H9 (cell line): ENCODE results near the gene ISL1. TPM values are rescaled to one million over a fixed set of nuclear protein-coding genes. Genes with fewer than 3 reads are reported as not detected.

Experiments used
- DNase-seq: peaks from one replicate; pipeline ENCODE4 v3.0.0-alpha.2; 2017
- H2AFZ ChIP-seq: one replicate; pipeline ENCODE4 v1.6.1; 2013; ENCODE audit warnings: mild to moderate bottlenecking, low read length, control low read depth, moderate library complexity
- H2AK5ac ChIP-seq: 2 replicates; pipeline ENCODE4 v1.6.1; 2013; ENCODE audit warnings: low read length, control low read depth, mixed read lengths; ENCODE audit not compliant: insufficient read length
- H2BK120ac ChIP-seq: one replicate; pipeline ENCODE4 v1.6.1; 2013; ENCODE audit warnings: low read depth, mild to moderate bottlenecking, low read length, control low read depth, inconsistent platforms; ENCODE audit not compliant: poor library complexity, severe bottlenecking
- H2BK12ac ChIP-seq: 2 replicates; pipeline ENCODE4 v1.6.1; 2013; ENCODE audit warnings: low read length, control low read depth, mixed read lengths, low read depth; ENCODE audit not compliant: insufficient read length
- H2BK15ac ChIP-seq: 2 replicates; pipeline ENCODE4 v1.6.1; 2013; ENCODE audit warnings: low read depth, low read length, control low read depth
- H2BK20ac ChIP-seq: one replicate; pipeline ENCODE4 v1.6.1; 2013; ENCODE audit warnings: low read depth, mild to moderate bottlenecking, low read length, control low read depth, inconsistent platforms; ENCODE audit not compliant: poor library complexity, severe bottlenecking
- H2BK5ac ChIP-seq: 2 replicates; pipeline ENCODE4 v1.6.1; 2013; ENCODE audit warnings: low read length, control low read depth, mixed read lengths; ENCODE audit not compliant: insufficient read length
- H3K14ac ChIP-seq: 2 replicates; pipeline ENCODE4 v1.6.1; 2013; ENCODE audit warnings: low read length, control low read depth; ENCODE audit not compliant: insufficient read depth
- H3K18ac ChIP-seq: 2 replicates; pipeline ENCODE4 v1.6.1; 2013; ENCODE audit warnings: low read depth, mild to moderate bottlenecking, mixed read lengths, low read length, control low read depth; ENCODE audit not compliant: insufficient read length
- H3K23ac ChIP-seq: 2 replicates; pipeline ENCODE4 v1.6.1; 2013; ENCODE audit warnings: low read length, control low read depth, mixed read lengths, low read depth; ENCODE audit not compliant: insufficient read length
- H3K23me2 ChIP-seq: 2 replicates; pipeline ENCODE4 v1.6.1; 2013; ENCODE audit warnings: low read depth, mild to moderate bottlenecking, mixed read lengths, low read length, control low read depth; ENCODE audit not compliant: insufficient read length, poor library complexity, severe bottlenecking
- H3K27ac ChIP-seq: 2 replicates; pipeline ENCODE4 v1.5.1; 2013; ENCODE audit warnings: low read length, control low read depth, mixed read lengths, low read depth; ENCODE audit not compliant: insufficient read length
- H3K27me3 ChIP-seq: 2 replicates; pipeline ENCODE4 v1.6.1; 2013; ENCODE audit warnings: low read length, control low read depth, inconsistent platforms; ENCODE audit not compliant: insufficient read depth
- H3K4ac ChIP-seq: 2 replicates; pipeline ENCODE4 v1.6.1; 2013; ENCODE audit warnings: low read depth, mild to moderate bottlenecking, control low read depth, inconsistent platforms, low read length, moderate library complexity
- H3K4me1 ChIP-seq: 2 replicates; pipeline ENCODE4 v1.6.1; 2013; ENCODE audit warnings: low read length, control low read depth, inconsistent platforms; ENCODE audit not compliant: insufficient read depth
- H3K4me2 ChIP-seq: 2 replicates; pipeline ENCODE4 v1.6.1; 2013; ENCODE audit warnings: low read length, control low read depth, mixed read lengths; ENCODE audit not compliant: insufficient read length, insufficient read depth
- H3K56ac ChIP-seq: 2 replicates; pipeline ENCODE4 v1.6.1; 2013; ENCODE audit warnings: low read depth, mild to moderate bottlenecking, mixed read lengths, low read length, control low read depth; ENCODE audit not compliant: insufficient read length
- H3K79me1 ChIP-seq: 2 replicates; pipeline ENCODE4 v1.6.1; 2013; ENCODE audit warnings: low read depth, mild to moderate bottlenecking, moderate library complexity, low read length, control low read depth, inconsistent platforms; ENCODE audit not compliant: insufficient read depth, poor library complexity, severe bottlenecking
- H3K79me2 ChIP-seq: 2 replicates; pipeline ENCODE4 v1.6.1; 2013; ENCODE audit warnings: low read length, control low read depth, inconsistent platforms; ENCODE audit not compliant: insufficient read depth
- H3K9ac ChIP-seq: 2 replicates; pipeline ENCODE4 v1.6.1; 2013; ENCODE audit warnings: low read length, control low read depth, mixed read lengths; ENCODE audit not compliant: insufficient read length; ENCODE audit errors: extremely low read depth
- H3K9me3 ChIP-seq: one replicate; pipeline ENCODE4 v1.6.1; 2013; ENCODE audit warnings: low read depth, low read length, inconsistent platforms; ENCODE audit not compliant: control insufficient read depth
- H3T11ph ChIP-seq: one replicate; pipeline ENCODE4 v1.6.1; 2013; ENCODE audit warnings: mild to moderate bottlenecking, low read length, control low read depth, inconsistent platforms
- H4K20me1 ChIP-seq: one replicate; pipeline ENCODE4 v1.6.1; 2013; ENCODE audit not compliant: control insufficient read depth, insufficient read length, insufficient read depth
- H4K5ac ChIP-seq: 2 replicates; pipeline ENCODE4 v1.6.1; 2013; ENCODE audit warnings: low read depth, mild to moderate bottlenecking, mixed read lengths, low read length, control low read depth; ENCODE audit not compliant: insufficient read length
- H4K8ac ChIP-seq: replicated peaks from 2 replicates; pipeline ENCODE4 v1.6.1; 2013; ENCODE audit warnings: low read length, control low read depth, mixed read lengths, low read depth; ENCODE audit not compliant: insufficient read length
- H4K91ac ChIP-seq: 2 replicates; pipeline ENCODE4 v1.6.1; 2013; ENCODE audit warnings: low read depth, mild to moderate bottlenecking, moderate library complexity, mixed read lengths, low read length, control low read depth; ENCODE audit not compliant: insufficient read length
- H3K27ac Mint-ChIP-seq, 3 experiments: 2 replicates in 2 of 3; 3 replicates in 1 of 3; pipeline ENCODE4 v1.8.0; 2020 to 2021; ENCODE audit warnings: mixed read lengths in 3 of 3, mild to moderate bottlenecking in 1 of 3, moderate library complexity in 1 of 3
- H3K27me3 Mint-ChIP-seq: 2 replicates; pipeline ENCODE4 v1.8.0; 2021; ENCODE audit warnings: low read depth, mild to moderate bottlenecking, moderate library complexity, mixed read lengths
- H3K36me3 Mint-ChIP-seq, 3 experiments: 2 replicates in 2 of 3; 3 replicates in 1 of 3; pipeline ENCODE4 v1.8.0; 2020 to 2021; ENCODE audit warnings: low read depth in 3 of 3, mixed read lengths in 3 of 3; ENCODE audit not compliant: insufficient read depth in 1 of 3
- H3K4me1 Mint-ChIP-seq, 2 experiments: 2 replicates each; pipeline ENCODE4 v1.8.0; 2020; ENCODE audit warnings: mixed read lengths in 2 of 2
- H3K4me3 Mint-ChIP-seq, 2 experiments: 2 replicates in 1 of 2; 3 replicates in 1 of 2; pipeline ENCODE4 v1.8.0; 2020 to 2021; ENCODE audit warnings: mild to moderate bottlenecking in 2 of 2, mixed read lengths in 2 of 2, moderate library complexity in 1 of 2
- H3K9me3 Mint-ChIP-seq, 2 experiments: 2 replicates in 1 of 2; 3 replicates in 1 of 2; pipeline ENCODE4 v1.8.0; 2020; ENCODE audit warnings: mild to moderate bottlenecking in 2 of 2, mixed read lengths in 2 of 2, moderate library complexity in 1 of 2
- WGBS: extraction: QIAGEN DNeasy Blood & Tissue Kit; methylation state at CpG from one replicate; pipeline ENCODE4 v1.1.7; 2013; ENCODE audit warnings: missing lambda C conversion rate, low lambda C conversion rate, mixed read lengths; ENCODE audit not compliant: insufficient read length; ENCODE audit errors: extremely low coverage; 5-methylcytosine and 5-hydroxymethylcytosine counted together
- total RNA-seq: library from RNA; stranded (reverse); gene quantifications from 2 replicates; pipeline ENCODE4 v1.2.1, GENCODE V29; 2021
- TF ChIP-seq, protein P1 (sequence below): fragments of 200-600 bp; sonication (generic); conservative IDR thresholded peaks from 3 replicates; pipeline ENCODE4 v1.8.0; 2021; ENCODE audit warnings: antibody characterized with exemption, mild to moderate bottlenecking

The ISL1 gene
- total RNA-seq, 1 experiment from 2014 or later = not detected

DNA sequence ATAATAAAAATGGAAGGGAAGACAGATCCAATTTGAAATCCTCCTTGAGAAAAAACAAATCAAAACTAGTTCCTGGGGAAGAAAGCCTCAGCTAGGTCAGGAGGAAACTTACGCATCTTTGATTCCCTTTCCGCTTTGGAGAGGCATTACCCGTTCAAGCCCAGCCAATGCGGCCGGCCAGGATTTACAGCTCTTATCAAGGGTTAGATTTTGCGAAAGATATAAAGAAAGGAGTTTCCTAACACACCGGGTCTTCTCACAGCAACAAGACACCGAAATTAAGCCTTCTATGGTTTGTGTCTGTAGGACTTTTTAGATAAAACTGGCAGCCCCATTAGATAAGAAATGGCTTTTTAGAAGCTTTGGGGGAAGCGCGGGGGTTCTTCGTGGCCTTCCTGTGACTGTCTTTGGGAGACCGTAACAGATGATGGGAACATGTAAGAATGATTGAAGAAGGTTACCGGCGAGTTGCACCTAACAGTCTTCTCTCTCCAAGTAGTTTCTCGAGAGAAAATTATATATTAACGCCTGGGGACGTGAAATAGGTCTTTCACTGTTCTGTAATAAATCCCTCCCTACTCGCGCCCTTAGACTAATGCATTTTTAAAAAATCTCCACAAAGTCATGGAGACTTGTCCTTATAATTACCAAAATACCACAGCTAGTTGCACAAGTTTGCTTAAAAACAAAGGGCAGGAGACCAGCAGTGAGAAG, 1.3 kb upstream of the ISL1 start:
- H3K14ac ChIP-seq = no peak overlapping the region
- Mint-ChIP-seq H3K4me3 (peak overlapping the region in 1 of 2 experiments; percentile 80; a peak in 4 of 5 replicates), H3K27me3 (peaks cover 100% of the 10 kb centered on the region), H3K4me1 (peaks cover 65 to 92% of the 10 kb centered on the region in 2 experiments), H3K36me3 (no peaks in the 10 kb centered on the region; a peak in 1 of 7 replicates), H3K9me3 (peaks cover 0 to 8% of the 10 kb centered on the region in 2 experiments; a peak in 2 of 5 replicates), H3K27ac (peak overlapping the region in 1 of 3 experiments; percentile 28; a peak in 1 of 7 replicates)
- no peak overlapping the region for H2BK12ac ChIP-seq
- no peak overlapping the region for H2BK20ac ChIP-seq
- H2BK120ac ChIP-seq = no peak overlapping the region
- no peaks in the 10 kb centered on the region for H3K9me3 ChIP-seq
- peaks cover 68% of the 10 kb centered on the region for H3K27me3 ChIP-seq
- H2BK5ac ChIP-seq = no peak overlapping the region
- no peak overlapping the region for H3K23ac ChIP-seq
- TF ChIP-seq, protein P1, sequence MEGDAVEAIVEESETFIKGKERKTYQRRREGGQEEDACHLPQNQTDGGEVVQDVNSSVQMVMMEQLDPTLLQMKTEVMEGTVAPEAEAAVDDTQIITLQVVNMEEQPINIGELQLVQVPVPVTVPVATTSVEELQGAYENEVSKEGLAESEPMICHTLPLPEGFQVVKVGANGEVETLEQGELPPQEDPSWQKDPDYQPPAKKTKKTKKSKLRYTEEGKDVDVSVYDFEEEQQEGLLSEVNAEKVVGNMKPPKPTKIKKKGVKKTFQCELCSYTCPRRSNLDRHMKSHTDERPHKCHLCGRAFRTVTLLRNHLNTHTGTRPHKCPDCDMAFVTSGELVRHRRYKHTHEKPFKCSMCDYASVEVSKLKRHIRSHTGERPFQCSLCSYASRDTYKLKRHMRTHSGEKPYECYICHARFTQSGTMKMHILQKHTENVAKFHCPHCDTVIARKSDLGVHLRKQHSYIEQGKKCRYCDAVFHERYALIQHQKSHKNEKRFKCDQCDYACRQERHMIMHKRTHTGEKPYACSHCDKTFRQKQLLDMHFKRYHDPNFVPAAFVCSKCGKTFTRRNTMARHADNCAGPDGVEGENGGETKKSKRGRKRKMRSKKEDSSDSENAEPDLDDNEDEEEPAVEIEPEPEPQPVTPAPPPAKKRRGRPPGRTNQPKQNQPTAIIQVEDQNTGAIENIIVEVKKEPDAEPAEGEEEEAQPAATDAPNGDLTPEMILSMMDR = no peak
- H4K5ac ChIP-seq = no peak overlapping the region
- H2AFZ ChIP-seq = no peak overlapping the region
- no peaks in the 10 kb centered on the region for H4K20me1 ChIP-seq
- no peak overlapping the region for H3K4ac ChIP-seq
- H4K8ac ChIP-seq = no peak overlapping the region
- no peak overlapping the region for H3T11ph ChIP-seq
- H3K23me2 ChIP-seq = peaks cover 34% of the 10 kb centered on the region
- no peak overlapping the region for H3K27ac ChIP-seq
- H2AK5ac ChIP-seq = no peak overlapping the region
- peak overlapping the region; percentile 80 for H3K4me2 ChIP-seq
- no peak overlapping the region for H3K9ac ChIP-seq
- H3K79me2 ChIP-seq = no peaks in the 10 kb centered on the region
- H3K18ac ChIP-seq = no peak overlapping the region
- H4K91ac ChIP-seq = no peak overlapping the region
- no peaks in the 10 kb centered on the region for H3K79me1 ChIP-seq
- no peak overlapping the region for H2BK15ac ChIP-seq
- no CpG with 5 or more reads among the region's 19 CpGs for WGBS
- DNase-seq = no peak
- H3K4me1 ChIP-seq = peaks cover 11% of the 10 kb centered on the region
- H3K56ac ChIP-seq = no peak overlapping the region
